HG03135 (cell line): ENCODE measurements around the gene POLQ.
A peak's percentile ranks its signal among the peaks of the same experiment; 100 is the strongest.
"Not testable (repeated sequence)": the region's sequence is repeated elsewhere in the genome, so short reads cannot be mapped to it uniquely, and the experiment has no call there.

Source experiments
- ATAC-seq: cut with Tn5 transposase; IDR thresholded peaks from one replicate; pipeline ENCODE4 v1.9.1; 2021; ENCODE audit warnings: mild to moderate bottlenecking, moderate library complexity; ENCODE audit not compliant: unreplicated experiment

POLQ gene

DNA sequence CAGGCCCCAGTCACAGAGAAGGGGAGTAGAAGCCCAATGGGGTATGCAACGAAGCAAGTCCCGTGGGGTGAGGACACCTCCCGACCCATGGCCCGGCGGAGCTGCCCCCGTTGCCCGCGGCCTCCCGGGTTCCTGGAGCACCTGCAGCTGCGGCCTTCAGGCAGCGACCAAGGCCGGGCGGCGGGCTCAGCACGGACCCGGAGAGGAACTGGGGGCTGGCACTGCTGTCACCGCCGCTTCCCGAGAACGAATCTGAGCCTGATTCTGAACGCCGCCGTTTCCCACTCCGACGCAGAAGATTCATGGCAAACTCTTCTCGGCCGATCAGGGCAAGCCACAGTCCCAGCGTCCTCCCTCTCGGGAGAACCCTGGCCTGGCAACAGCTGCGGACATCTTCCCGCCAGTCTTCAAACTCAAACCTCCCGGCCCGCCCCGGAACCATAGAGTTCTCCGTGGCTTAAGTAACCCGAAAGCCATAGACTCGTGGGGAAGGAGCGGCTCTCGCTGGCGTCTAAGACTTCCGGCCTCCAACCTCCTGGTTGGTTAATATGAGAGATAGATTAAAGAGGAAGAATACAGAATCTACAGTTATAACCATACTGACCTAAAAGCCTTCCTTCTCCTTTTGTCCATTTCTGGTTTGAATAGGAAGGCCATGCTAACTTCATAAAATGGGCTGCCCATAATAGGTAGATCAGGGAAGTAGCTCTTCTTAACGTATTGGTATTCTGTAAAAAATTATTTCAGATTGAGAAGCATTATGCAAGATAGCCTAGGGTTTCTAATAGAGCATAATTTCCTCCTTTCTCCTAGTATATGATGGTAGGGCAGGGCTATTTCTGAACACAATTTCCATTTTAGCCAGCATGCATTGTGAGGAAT is at the start of gene POLQ:
TSS of gene POLQ (minus strand) at position 415 of the 882 bp plus-strand sequence. CDS start at position 304, 111 bp downstream.
- ATAC-seq = peak; percentile 73

DNA sequence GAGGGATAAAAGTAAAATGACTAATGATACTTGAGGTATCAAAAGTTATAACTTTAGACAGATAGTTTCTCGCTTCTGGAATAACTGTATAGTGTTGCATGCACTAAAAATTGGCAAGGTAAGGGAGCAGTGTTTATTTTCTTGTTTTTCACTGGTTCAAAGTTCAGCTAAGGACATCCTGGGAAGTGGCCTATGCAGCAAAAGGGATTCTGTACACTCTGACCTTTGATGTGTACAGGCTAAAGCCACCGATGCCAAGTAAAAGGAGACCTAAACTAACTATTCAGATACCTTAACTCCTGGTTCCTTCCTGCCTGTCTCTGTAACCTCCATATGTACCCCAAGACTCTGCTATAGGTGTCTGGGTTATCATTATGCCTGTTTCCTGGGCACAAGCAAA is 49.1 kb upstream of the POLQ start:
- no peak for ATAC-seq

DNA sequence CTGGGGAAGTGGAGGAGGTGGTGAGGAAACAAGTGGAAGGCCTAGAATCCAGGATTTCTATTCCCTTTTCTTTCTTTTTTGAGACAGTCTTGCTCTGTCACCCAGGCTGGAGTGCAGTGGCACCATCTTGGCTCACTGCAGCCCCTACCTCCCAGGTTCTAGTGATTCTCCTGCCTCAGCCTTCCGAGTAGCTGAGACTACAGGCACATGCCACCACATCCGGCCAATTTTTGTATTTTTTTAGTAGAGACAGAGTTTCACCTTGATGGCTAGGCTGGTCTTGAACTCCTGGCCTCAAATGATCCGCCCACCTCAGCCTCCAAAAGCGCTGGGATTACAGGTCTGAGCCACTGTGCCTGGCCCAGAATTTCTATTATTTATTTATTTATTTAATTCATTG is 48.0 kb upstream of the POLQ start:
- not testable (repeated sequence) for ATAC-seq

DNA sequence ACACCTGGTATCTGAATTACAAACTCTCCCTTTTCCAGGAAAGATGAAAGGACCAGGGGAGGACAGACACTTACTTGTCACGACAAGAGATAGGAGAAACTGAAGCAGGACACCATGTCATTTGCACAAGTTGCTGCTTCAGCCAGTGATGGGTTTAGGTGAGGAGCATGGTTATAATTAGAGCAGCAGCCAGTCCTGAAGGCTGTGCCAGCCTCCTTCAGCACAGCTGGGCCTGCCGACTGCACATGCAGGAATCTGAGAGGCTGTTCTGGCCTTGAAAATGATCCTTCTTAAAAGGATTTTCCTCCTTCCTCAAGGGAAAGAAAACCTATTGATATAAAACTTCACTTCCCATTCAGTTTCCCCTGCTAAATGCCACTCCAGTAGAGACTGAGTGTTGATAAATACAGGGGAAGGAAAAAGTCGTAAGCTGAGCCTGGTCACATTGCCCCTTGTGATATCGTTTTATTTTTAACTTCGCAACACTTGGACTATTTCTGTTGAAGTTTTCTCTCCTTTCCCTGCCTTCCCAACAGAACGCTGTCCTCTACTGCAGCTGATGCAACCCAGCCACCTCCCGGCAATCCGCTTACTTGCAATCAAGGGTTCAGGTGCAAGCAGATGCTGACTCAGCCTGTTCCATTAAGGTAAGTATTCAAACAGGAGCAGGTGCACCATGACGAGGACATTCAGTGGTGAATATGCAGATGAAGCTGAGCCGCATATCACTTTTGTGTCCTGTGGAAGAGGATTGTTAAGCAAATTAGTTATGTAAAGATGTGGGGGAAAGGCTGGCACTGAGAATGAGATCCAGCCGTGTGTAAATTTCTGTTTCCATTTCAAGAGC is 47.3 kb upstream of the POLQ start, which contains the start of gene FBXO40:
TSS of gene FBXO40 (plus strand) at position 524 of the 847 bp plus-strand sequence. CDS start 27,197 bp downstream, outside the sequence.
- ATAC-seq = no peak

DNA sequence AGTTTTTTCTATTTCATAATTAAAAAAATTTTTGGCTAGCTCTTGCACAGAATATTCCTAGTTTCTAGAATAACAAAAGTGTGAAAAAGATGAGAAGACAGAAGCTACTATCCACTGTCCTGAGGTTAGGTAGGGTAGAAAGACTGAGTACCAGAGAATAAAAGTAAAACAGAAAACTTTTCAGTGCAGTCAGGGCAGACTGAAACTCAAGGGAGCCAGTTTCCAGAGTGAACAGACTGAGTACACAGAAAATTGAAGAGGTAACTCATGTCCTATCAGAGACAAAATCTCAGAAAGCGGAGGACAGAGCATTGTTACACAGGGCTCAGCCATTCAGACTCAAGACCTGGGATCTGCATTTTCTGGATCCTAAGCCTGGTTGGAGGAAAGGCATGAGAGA is 38.6 kb upstream of the POLQ start:
- no peak for ATAC-seq

DNA sequence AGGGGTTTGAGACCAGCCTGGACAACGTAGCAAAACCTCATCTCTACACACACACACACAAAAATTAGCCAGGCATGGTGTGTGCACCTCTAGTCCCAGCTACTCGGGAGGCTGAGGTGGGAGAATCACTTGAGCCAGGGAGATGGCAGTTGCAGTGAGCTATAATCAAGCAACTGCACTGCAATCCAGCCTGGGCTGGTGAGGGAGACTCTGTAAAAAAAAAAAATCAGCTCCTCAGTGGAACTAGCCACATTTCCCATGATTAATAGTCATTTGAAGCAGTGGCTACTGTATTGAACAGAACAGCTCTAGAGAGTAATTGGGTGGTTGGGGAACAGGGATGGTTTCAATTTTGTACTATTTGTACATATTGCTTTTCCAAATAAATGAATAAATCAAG is 35.9 kb upstream of the POLQ start:
- no peak for ATAC-seq

DNA sequence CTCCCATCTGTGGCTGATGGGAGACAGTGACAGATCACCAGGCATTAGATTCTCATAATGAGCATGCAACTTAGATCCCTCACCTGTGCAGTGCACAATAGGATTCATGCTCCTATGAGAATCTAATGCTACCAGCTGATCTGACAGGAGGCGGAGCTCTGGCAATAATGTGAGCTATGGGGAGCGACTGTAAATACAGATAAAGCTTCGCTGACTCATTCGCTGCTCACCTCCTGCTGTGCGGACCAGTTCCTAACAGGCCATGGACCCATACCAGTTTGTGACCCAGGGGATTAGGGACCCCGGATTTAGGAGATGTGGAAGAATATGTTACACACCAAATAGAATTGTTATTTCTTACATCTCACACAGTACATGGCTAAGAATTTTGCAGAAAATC is 28.7 kb upstream of the POLQ start:
- ATAC-seq = no peak

DNA sequence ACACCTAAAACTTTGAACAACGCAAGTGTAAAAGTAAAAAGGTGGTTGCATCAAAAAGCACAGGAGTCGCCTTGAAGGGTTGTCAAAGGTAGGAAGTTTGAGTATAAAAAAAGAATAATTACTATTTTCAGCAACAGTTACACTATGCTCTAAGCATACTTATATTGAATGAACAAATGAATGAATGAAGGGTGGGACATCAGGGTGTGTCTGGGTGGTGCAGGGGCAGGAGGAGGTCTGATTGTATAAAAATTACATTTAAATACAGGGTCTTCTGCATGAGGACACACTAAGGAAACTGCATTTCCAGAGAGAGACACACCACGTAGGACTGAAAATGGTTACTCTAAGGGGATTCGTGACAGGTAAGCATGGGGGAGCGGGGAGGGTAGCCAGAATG is 21.9 kb upstream of the POLQ start, which contains the start of gene ARGFX:
TSS of gene ARGFX (plus strand) at position 301 of the 400 bp plus-strand sequence. CDS start 2,765 bp downstream, outside the sequence.
- no peak for ATAC-seq

DNA sequence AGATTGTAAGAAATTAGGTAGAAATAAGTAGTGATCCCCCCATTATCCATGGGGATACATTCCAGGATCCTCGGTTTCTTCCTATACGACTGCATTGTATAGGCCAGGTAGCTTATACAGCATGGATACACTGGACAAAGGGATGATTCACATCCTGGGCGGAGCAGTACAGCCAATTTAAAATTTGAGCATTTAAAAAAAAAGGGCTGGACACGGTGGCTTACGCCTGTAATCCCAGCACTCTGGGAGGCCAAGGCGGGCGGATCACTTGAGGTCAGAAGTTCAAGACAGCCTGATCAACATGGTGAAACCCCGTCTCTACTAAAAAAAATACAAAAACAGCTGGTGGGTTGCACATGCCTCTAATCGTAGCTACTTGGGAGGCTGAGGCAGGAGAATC is 21.0 kb upstream of the POLQ start:
- ATAC-seq = no peak

DNA sequence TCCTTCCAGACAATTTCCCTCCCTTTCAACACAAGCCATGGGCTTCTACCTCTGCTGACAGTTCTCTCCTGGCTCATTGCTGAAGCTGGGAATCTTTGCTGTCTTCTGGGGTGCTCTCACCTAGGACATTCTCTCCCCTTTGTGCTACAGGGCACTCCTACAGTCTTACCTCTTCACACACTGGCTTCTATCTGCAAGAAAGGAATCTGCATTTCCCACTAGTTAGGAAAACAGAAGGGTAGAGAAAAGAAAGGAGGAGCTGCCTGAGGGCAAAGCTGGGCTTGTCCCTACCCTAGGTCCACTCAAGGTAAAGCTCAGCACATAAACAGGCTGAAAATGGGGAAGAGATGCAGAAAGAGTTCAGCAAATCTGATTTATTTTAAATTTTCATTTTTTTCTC is 16.4 kb upstream of the POLQ start:
- ATAC-seq = no peak

DNA sequence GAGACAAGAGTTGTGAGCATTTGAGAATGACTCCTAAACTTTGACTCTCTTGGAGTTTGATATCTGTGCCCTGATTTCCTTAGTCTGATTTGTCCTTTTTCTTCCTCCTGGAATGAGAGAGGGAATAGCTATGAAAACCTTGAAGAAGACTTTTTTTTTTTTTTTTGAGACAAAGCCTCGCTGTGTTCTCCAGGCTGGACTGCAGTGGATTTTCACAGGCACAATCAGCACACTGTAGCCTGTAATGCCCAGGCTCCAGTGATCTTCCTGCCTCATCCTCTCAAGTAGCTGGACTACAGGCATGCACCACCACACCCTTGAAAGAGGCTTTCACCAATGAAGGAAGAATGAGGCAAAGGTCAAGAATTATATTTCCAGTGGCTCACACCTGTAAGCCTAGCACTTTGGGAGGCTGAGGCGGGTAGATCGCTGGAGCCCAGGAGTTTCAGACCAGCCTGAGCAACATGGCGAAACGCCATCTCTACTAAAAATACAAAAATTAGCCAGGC is 11.7 kb upstream of the POLQ start:
- no peak for ATAC-seq

DNA sequence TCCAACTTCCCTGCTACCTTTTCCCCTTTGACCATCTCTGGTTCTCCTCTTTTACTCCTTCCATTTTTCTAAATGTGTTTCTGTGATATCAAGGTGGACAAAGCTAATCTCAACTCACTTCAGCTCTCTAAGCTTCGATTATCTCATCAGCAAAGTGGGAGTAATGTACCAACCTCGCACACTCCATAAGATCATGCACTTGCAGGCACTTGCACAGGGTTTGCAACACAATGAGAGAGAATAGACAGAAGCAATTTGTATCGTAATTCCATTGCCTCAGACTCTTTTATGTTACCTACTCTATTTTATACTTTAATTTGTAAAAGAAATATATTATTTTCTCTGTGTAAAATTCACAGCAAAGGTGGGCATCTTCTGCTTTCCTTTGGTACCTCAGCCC is 7.0 kb upstream of the POLQ start:
- no peak for ATAC-seq

DNA sequence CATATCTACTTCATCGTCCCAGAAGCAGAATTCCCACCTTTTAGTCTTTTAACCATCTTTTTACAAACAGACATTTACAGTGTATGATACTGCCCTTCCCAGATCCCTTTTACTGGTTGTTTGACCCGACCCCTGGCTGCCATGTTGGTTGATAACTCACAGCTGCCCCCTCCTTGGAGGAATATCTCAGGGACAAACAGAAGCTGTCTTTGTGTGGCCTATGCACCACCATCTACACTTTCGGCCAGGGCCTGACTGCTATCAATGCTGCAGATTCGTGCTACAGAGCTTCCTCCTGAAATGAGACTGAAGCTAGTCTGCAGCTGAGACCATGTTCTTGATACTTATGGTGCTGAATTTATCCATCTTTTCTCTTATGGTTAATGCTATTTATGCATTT is 6.6 kb upstream of the POLQ start:
- ATAC-seq = no peak

DNA sequence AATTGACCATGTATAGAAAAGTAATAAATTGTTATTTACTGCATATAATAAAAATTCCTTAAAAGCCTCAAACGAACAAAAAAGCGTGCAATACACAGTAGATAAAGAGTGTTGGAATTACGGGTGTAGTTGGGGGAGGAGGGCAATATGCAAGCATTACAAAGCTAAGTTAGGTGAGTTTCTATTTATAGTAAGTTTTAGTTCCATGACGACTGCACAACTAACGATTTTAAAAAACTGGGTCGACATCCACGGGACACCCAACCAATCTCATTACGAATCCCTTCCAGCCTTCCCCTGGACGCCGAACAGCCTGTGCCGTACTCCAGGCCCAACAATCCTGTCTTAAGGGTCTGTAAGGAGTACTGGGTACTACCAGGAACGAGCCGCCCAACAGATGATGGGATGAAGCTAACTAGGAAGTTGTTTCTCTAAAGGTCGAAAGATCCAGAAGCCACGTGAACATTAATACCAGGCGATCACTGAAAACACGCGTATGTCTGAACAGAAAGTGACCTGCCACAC is 677 bp downstream of the POLQ start:
- peak; percentile 3 for ATAC-seq

DNA sequence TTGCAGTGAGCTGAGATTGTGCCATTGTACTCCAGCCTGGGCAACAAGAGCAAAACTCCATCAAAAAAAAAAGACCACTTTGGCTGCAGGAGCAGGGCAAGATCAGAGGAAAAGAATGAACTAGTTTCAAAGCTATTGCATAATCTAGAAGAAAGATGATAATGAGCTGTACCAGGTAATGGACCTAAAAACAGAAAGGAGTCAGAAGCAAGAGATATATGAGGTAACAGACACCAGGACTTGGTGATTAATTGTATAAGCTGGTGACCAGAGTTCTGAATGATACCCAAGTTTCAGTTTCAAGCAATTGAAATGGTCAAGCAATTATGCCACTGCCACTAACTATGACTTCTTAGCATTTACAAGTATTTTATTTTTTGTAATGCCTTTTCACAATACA is 2.9 kb downstream of the POLQ start:
- no peak for ATAC-seq

DNA sequence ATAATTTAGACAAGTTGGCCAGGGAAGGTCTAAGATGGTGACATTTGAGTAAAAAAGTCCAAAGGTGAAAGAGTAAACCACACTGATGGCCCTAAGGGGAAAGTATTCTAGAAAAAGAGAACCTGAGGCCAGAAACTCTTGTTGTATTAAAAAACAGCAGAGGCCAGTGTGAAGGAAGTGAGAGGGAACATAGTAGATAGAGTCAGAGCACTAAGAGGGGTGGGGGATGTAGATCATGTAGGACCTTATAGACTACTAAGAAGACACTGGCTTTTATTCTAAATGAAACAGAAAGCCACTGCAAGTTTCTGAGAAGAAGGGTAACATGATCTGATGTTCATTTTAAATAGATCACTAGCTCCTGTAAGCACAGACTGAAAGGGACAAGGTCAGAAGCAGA is 14.5 kb downstream of the POLQ start:
- no peak for ATAC-seq

DNA sequence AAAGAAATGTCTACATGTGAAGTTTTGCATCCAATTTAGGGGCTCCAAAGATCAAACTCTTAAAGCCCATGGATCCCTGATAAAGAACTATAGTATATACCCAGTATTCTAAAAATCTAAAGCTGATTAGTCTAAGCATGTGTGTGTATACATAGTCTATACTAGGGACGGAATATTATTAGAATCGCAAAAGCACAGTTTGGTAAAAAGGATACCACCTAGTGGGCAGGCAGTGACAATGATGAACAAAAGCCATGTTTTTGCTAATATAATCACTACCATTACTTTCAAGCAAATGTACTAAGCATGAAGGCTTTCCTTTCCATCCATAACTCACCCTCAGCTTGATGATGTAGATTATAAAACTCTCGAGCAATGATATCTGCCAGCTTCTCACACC is 16.5 kb downstream of the POLQ start:
- no peak for ATAC-seq

DNA sequence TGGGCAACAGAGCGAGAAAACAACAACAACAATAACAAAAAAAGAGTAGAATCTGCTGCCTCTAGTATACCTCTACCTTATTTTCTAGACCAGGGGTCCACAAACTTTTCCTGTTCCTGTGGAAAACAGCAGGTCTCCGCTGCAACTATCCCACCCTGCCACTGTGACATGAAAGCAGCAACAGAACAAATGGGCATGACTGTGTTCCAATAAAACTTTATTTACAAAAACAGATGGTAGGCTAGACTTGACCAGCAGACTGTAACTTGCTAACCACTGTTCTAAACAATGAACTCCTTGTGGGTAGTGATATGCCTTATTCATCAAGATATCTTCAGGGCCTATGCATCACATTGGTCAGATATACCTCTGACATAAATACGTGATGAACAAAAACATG is 25.3 kb downstream of the POLQ start:
- no peak for ATAC-seq

DNA sequence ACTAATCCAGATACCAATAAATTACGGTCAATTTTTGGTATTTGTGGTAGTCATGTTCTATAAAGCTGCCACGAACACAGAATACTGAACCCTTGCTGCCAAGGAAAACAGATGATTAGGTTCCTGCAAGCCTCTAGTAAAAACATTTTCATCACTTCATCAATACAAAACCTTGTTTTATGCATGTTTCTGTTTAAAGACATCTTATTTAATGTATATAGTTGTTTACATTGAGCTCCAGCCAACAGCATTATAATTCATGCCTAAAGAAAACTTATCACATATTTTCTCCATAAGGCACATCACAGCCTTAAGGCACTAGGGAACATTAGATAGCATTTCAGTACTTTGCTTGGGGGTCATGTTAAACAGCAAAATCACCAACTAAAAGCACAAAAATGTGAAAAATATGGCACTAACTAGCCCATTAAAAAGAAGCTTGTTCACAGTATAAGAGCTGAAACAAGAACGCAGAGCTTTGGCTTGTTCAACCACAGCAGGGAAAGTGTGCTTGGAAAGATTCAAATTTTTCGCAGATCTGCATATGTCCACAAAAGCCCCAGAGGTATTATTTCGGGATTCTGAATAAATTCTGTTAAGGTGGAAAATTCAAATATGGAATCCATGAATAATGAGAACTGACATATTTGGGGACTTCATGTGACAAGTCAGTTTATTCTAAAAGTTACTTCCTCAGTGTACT is 27.7 kb downstream of the POLQ start:
- no peak for ATAC-seq

DNA sequence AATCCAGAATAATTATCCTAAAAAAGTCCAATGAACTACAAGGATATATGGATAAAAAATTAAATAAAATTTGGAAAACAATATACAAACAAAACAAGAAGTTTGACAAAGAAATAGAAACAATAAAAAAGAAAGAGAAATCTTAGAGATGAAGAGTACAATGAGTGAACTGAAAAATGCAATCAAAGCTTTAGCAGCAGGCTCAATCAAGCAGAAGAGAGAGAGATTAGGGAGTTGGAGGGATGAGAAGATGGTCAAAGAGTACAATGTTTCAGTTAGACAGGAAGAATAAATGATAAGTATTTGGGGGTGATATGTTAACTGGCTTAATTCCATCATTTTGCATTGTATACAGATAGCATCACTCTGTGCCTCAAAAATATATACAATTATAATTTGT is 29.9 kb downstream of the POLQ start:
- ATAC-seq = no peak

DNA sequence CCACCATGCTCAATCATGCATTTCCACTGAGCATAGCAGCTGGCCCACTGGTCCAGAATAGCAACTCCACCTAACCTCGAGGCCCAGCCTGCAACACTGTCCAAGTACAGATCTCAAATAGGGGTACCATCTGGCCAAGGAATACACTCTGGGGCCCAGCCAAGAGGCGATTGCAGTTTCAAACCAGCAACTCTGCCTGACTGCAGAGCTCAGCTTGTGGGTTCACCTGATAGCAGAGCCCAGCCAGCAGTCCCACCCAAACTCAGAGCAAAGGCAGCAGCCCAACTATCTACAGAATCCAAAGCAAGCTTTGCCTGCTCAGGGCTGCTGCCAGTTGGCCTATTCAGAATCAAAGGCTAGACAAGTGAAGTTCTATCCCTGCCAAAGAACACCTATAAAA is 30.5 kb downstream of the POLQ start:
- no peak for ATAC-seq
